GM12878 (cell line): Measurements from ENCODE around the gene C6orf62. TPM values are rescaled to one million over a fixed set of nuclear protein-coding genes. Genes with fewer than 3 reads are reported as not detected.

Experiments used
- ATAC-seq: fragments of 200-7000 bp; cut with Tn5 transposase; 3 replicates; pipeline ENCODE4 v1.9.1; 2020; ENCODE audit warnings: mild to moderate bottlenecking, moderate library complexity
- BruUV-seq: library from RNA; stranded (reverse); fragments of 400-500 nt; replicated peaks from 2 replicates; lab custom pipeline; 2021; lab: Mats Ljungman, UMichigan
- CTCF ChIA-PET: fragments of 300-600 bp; sonication (Branson Sonifier 250); formaldehyde crosslinking; extraction: SDS; loops from one replicate; lab custom pipeline; 2021; ENCODE audit warnings: inconsistent platforms; lab: Yijun Ruan, JAX
- POLR2A ChIA-PET: fragments of 350-600 bp; formaldehyde crosslinking; extraction: SDS; loops from one replicate; lab custom pipeline; 2021; ENCODE audit warnings: inconsistent platforms; lab: Charles Lee
- RAD21 ChIA-PET: fragments of 300-600 bp; sonication (Branson Sonifier 250); formaldehyde crosslinking; loops from one replicate; lab custom pipeline; 2023; ENCODE audit warnings: antibody characterized with exemption; ENCODE audit not compliant: unreplicated experiment; lab: Charles Lee
- SMC1A ChIA-PET: fragments of 300-600 bp; sonication (Branson Sonifier 250); formaldehyde crosslinking; loops from one replicate; lab custom pipeline; 2023; ENCODE audit not compliant: unreplicated experiment, uncharacterized antibody; lab: Charles Lee
- DNase-seq: peaks from one replicate; pipeline ENCODE4 v3.0.0-alpha.2; 2011; ENCODE audit warnings: low read depth, low spot score
- FAIRE-seq: peaks from 3 replicates; lab custom pipeline; 2011; peaks lifted over from hg19 to GRCh38; lab: Jason Lieb, UNC
- H2AFZ ChIP-seq: 2 replicates; pipeline ENCODE4 v1.6.0; 2011; ENCODE audit warnings: low read depth, low read length, control low read depth; ENCODE audit not compliant: control insufficient read depth
- H3K27ac ChIP-seq: 2 replicates; pipeline ENCODE4 v1.5.1; 2011; ENCODE audit warnings: control low read depth; ENCODE audit not compliant: control insufficient read depth, insufficient read depth
- H3K27me3 ChIP-seq, 2 experiments: replicated peaks in 1 of 2; 2 replicates each; pipeline versions ENCODE4 v1.6.0 to v1.6.1; 2011; ENCODE audit warnings: low read length in 1 of 2; ENCODE audit not compliant: control insufficient read depth in 2 of 2, insufficient read depth in 2 of 2
- H3K36me3 ChIP-seq, 2 experiments: 2 replicates each; pipeline ENCODE4 v1.5.1; 2011; ENCODE audit warnings: low read length in 1 of 2; ENCODE audit not compliant: control insufficient read depth in 2 of 2, insufficient read depth in 2 of 2
- H3K4me1 ChIP-seq: 2 replicates; pipeline ENCODE4 v1.6.1; 2011; ENCODE audit warnings: mild to moderate bottlenecking, low read length, moderate library complexity, mixed read lengths; ENCODE audit not compliant: control insufficient read depth, insufficient read depth
- H3K4me2 ChIP-seq: 2 replicates; pipeline ENCODE4 v1.6.0; 2011; ENCODE audit warnings: control low read depth; ENCODE audit not compliant: control insufficient read depth, insufficient read depth
- H3K4me3 ChIP-seq: fragments of 200-600 bp; sonication (generic); 2 replicates; pipeline ENCODE4 v1.5.1; 2016
- H3K79me2 ChIP-seq: 2 replicates; pipeline ENCODE4 v1.6.0; 2011; ENCODE audit warnings: low read length; ENCODE audit not compliant: control insufficient read depth, insufficient read depth
- H3K9ac ChIP-seq: 2 replicates; pipeline ENCODE4 v1.8.0; 2011; ENCODE audit warnings: low read length, control low read depth, mixed read lengths; ENCODE audit not compliant: control insufficient read depth, insufficient read depth
- H3K9me3 ChIP-seq: replicated peaks from 3 replicates; pipeline ENCODE4 v1.5.1; 2011; ENCODE audit warnings: mild to moderate bottlenecking, low read length; ENCODE audit not compliant: control insufficient read depth, insufficient read depth
- H4K20me1 ChIP-seq: 2 replicates; pipeline ENCODE4 v1.6.0; 2011; ENCODE audit not compliant: control insufficient read depth, insufficient read depth
- BHLHE40 ChIP-seq, 2 experiments: fragments of 450-650 bp in 1 of 2; IDR thresholded peaks; 2 replicates each; pipeline ENCODE4 v1.6.1; 2011 to 2017; ENCODE audit warnings: low read depth in 2 of 2, borderline replicate concordance in 1 of 2, improper control_type of control experiment in 1 of 2, low read length in 1 of 2, mild to moderate bottlenecking in 1 of 2
- CREM ChIP-seq: IDR thresholded peaks from 2 replicates; pipeline ENCODE4 v1.6.1; 2014; ENCODE audit warnings: antibody characterized with exemption, low read depth
- HSF1 ChIP-seq: fragments of 150-350 bp; IDR thresholded peaks from 2 replicates; pipeline ENCODE4 v1.6.1; 2014; ENCODE audit warnings: mild to moderate bottlenecking, low read depth, low read length
- IRF4 ChIP-seq: IDR thresholded peaks from 2 replicates; pipeline ENCODE4 v1.6.1; 2011; ENCODE audit warnings: low read depth, low read length
- RBBP5 ChIP-seq: fragments of 200-600 bp; sonication (generic); conservative IDR thresholded peaks from 2 replicates; pipeline ENCODE4 v1.6.1; 2016
- RUNX3 ChIP-seq: IDR thresholded peaks from 2 replicates; pipeline ENCODE4 v1.6.1; 2012; ENCODE audit warnings: low read length, inconsistent platforms
- WRNIP1 ChIP-seq: IDR thresholded peaks from 2 replicates; pipeline ENCODE4 v1.6.1; 2011; ENCODE audit warnings: low read depth, low read length, improper control_type of control experiment, borderline replicate concordance
- whole genome bisulfite sequencing: methylation state at CpG from one replicate; pipeline ENCODE4 v1.1.6; 2016; ENCODE audit warnings: low lambda C conversion rate; ENCODE audit not compliant: insufficient replicate concordance, insufficient coverage; ENCODE audit errors: missing lambda C conversion rate; 5-methylcytosine and 5-hydroxymethylcytosine counted together
- in situ Hi-C: fragments of 300-500 bp; cut with MboI; formaldehyde crosslinking; loops from 9 replicates; pipeline ENCODE4 v1.14.3; 2018; ENCODE audit warnings: mixed read lengths
- intact Hi-C: fragments of 100-400 bp; cut with micrococcal nuclease; formaldehyde crosslinking; loops from one replicate; pipeline ENCODE4 v1.14.2; 2022; ENCODE audit not compliant: unreplicated experiment
- polyA plus RNA-seq, 11 experiments: library from polyadenylated mRNA; depleted of rRNA in 4 of 11; unstranded in 6 of 11; stranded (reverse) in 5 of 11; fragments of >200 nt; fragmentation: Nextera tagmentation in 4 of 11; fragmentation: Illumina TruSeq in 1 of 11; extraction: Ambion mirVana in 4 of 11; extraction: Trizol in 1 of 11; gene quantifications; 1 replicate in 1 of 11; 2 replicates in 10 of 11; pipeline versions ENCODE4 v1.2.1 to v1.2.3, GENCODE V29; 2011 to 2016; ENCODE audit warnings: inconsistent platforms in 2 of 11, missing spikeins in 2 of 11, low read depth in 1 of 11
- total RNA-seq, 4 experiments: library from RNA; depleted of rRNA in 3 of 4; stranded (reverse); fragments of >200 nt in 3 of 4; fragmentation: Illumina TruSeq in 1 of 4; extraction: Trizol in 1 of 4; gene quantifications; 2 replicates each; pipeline versions ENCODE4 v1.2.1 to v1.2.3, GENCODE V29; 2013 to 2021

Gene C6orf62
- total and polyA plus RNA-seq, 10 of the 15 experiments (the other 5 are each of a cell fraction or from before 2014, with no cell fraction given): 55.6 to 565 (median 126) TPM

- TF ChIP-seq BHLHE40 (IDR thresholded peaks at IDR 0.05; ENCODE audit: borderline replicate concordance in 1 of 2, low read depth in 2 of 2, low read length in 1 of 2) (peak; percentile 57 to 68; a peak in 2 of 4 replicates), RBBP5 (no peak)
These were observed 52.1 kb downstream of the C6orf62 start, which contains the start of the genes ACOT13 and TDP2 (continued) for GRCh38 chr6:24666641-24667377.

DNA sequence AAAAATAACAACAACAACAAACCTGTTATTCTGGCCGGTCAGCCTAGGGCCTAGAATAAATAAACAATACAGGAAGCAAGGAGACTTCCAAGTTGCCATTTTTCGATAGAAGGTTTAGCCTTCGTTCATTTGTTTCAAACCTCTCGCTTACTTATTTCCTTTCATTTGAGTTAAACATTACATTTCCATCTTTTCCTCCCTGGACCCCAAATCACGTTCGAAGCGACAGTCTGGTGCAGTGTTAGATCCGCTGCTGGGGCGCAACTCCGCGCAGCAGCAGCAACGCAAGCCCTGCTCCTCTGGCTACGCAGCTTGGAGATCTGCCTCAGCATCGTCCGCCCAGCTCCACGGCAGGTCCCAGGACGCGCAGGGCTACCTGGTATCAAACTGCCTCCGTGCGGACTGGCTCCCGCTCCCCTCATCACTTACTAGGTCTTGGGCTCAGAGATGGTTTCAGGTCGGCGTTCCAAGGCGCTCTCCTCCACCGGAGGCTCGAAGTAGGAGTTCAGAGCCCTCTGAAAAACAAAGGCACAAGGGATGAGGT is 52.8 kb downstream of the C6orf62 start:
- Histone ChIP-seq H3K36me3 (peaks cover 0 to 12% of the 10 kb centered on the region in 2 experiments; a peak in 2 of 4 replicates), H3K4me3 (peak overlapping the region; percentile 94), H3K9ac (peak overlapping the region; percentile 89), H3K4me2 (peak overlapping the region; percentile 51), H3K27ac (peak overlapping the region; percentile 90), H3K27me3 (no peaks in the 10 kb centered on the region), H2AFZ (peak overlapping the region; percentile 92), H4K20me1 (no peaks in the 10 kb centered on the region), H3K4me1 (peaks cover 10% of the 10 kb centered on the region), H3K9me3 (peaks cover 1% of the 10 kb centered on the region; the same call in 1 of the 3 replicates), H3K79me2 (peaks cover 39% of the 10 kb centered on the region)
- SMC1A ChIA-PET: interaction anchor here (0.9 to 1.7 kb wide), 9 partner anchors 11 to 171 kb away, joined by 3 to 6 read pairs (median 3); partner anchors contain the start of gene ALDH5A1
- no peak for DNase-seq
- no peak for FAIRE-seq
- intact Hi-C loops (loop anchor here (2.0 kb wide), 1 partner anchor 55 kb away; no protein-coding TSS in a partner anchor), in situ Hi-C loops (no loop called here)
- 0% methylated on average over 26 of the region's 26 CpGs for WGBS
- POLR2A ChIA-PET: interaction anchor here (0.5 to 1.9 kb wide), 8 partner anchors 42 to 171 kb away, joined by 3 to 8 read pairs (median 4); partner anchors contain the start of genes ALDH5A1 and C6orf62
- RAD21 ChIA-PET: interaction anchor here (0.8 to 1.4 kb wide), 7 partner anchors 11 to 171 kb away, joined by 3 to 5 read pairs (median 3); partner anchors contain the start of gene C6orf62
- TSS peak; percentile 78 for BruUV-seq
- peak; percentile 65 for ATAC-seq
- CTCF ChIA-PET: interaction anchor here (1.3 to 2.1 kb wide), 4 partner anchors 11 to 383 kb away, joined by 4 to 6 read pairs (median 5); partner anchors contain the start of gene ALDH5A1
- TF ChIP-seq CREM: no peak
- TF ChIP-seq RUNX3: no peak
- TF ChIP-seq IRF4: peak; percentile 8; the same call in 1 of the 2 replicates
- TF ChIP-seq WRNIP1: peak; percentile 32; the same call in 1 of the 2 replicates
- no peak for TF ChIP-seq HSF1
